ENCODE data around the gene PRR35. TPM values are rescaled to one million over a fixed set of nuclear protein-coding genes. Genes with fewer than 3 reads are reported as not detected.

The PRR35 gene
- total RNA-seq, 4 donors from 2014 or later = not detected

DNA sequence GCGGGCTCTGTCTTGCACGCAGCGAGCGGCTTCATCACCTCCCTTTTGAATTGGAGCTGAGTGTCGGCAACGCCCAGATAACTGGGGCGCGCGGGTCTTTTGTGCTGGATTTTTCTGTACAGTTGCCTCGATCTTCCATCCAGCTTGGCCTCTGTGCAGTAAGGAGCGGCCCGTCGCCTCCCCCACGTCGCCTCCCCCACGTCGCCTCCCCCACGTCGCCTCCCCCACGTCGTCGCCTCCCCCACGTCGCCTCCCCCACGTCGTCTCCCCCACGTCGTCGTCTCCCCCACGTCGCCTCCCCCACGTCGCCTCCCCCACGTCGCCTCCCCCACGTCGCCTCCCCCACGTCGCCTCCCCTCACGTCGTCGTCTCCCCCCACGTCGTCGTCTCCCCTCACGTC is 15.7 kb upstream of the PRR35 start:
- in situ Hi-C loops (cut with MboI; ENCODE audit: low sequenced_read_pairs in 4 of 4) = no loop called here
- H3K36me3 ChIP-seq = peaks cover 0 to 20% of the 10 kb centered on the region in 2 donors

DNA sequence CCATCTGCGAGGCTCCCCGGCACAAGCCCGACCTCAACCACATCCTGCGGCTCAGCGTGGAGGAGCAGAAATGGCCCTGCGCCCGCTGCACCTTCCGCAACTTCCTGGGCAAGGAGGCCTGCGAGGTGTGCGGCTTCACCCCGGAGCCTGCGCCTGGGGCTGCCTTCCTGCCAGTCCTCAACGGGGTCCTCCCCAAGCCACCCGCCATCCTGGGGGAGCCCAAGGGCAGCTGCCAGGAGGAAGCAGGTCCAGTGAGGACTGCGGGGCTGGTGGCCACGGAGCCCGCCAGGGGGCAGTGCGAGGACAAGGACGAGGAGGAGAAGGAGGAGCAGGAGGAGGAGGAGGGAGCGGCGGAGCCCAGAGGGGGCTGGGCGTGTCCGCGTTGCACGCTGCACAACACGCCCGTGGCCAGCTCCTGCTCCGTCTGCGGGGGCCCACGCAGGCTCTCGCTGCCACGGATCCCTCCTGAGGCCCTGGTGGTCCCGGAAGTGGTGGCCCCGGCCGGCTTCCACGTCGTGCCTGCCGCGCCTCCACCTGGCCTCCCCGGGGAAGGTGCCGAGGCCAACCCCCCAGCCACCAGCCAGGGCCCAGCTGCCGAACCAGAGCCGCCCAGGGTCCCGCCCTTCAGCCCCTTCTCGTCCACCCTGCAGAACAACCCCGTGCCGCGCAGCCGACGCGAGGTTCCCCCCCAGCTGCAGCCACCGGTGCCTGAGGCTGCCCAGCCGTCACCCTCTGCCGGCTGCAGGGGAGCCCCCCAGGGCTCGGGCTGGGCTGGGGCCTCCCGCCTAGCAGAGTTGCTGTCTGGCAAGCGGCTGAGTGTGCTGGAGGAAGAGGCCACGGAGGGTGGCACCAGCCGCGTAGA is 13.1 kb upstream of the PRR35 start:
- intact Hi-C loops (cut with DNase I; ENCODE audit: low total_unique reads) = no loop called here
- DNase-seq (peak in 1 of 2 donors; percentile 59), ATAC-seq (peak in 1 of 2 donors; percentile 73)
- TF ChIP-seq POLR2A (IDR thresholded peaks at IDR 0.05) = no peak
- TF ChIP-seq, protein P1, sequence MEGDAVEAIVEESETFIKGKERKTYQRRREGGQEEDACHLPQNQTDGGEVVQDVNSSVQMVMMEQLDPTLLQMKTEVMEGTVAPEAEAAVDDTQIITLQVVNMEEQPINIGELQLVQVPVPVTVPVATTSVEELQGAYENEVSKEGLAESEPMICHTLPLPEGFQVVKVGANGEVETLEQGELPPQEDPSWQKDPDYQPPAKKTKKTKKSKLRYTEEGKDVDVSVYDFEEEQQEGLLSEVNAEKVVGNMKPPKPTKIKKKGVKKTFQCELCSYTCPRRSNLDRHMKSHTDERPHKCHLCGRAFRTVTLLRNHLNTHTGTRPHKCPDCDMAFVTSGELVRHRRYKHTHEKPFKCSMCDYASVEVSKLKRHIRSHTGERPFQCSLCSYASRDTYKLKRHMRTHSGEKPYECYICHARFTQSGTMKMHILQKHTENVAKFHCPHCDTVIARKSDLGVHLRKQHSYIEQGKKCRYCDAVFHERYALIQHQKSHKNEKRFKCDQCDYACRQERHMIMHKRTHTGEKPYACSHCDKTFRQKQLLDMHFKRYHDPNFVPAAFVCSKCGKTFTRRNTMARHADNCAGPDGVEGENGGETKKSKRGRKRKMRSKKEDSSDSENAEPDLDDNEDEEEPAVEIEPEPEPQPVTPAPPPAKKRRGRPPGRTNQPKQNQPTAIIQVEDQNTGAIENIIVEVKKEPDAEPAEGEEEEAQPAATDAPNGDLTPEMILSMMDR (IDR thresholded peaks at IDR 0.05 in 4 of 5, conservative IDR thresholded peaks at IDR 0.05 in 1 of 5) = peak in 4 of 5 experiments; percentile 42 to 63 (median 54)
- Histone ChIP-seq H3K27ac (no peak overlapping the region), H3K27me3 (no peaks in the 10 kb centered on the region), H3K4me3 (no peak overlapping the region), H3K36me3 (peaks cover 0 to 26% of the 10 kb centered on the region in 2 donors), H3K9me3 (no peaks in the 10 kb centered on the region), H3K4me1 (no peaks in the 10 kb centered on the region)
- in situ Hi-C loops (cut with MboI; ENCODE audit: low sequenced_read_pairs in 4 of 4) = no loop called here

More for the DNA sequence above, 15.7 kb upstream of the PRR35 start:
- intact Hi-C loops (cut with DNase I; ENCODE audit: low total_unique reads) = no loop called here
- DNase-seq = no peak
- Histone ChIP-seq H3K4me1 (peaks cover 0 to 6% of the 10 kb centered on the region in 2 donors), H3K9me3 (no peaks in the 10 kb centered on the region), H3K27me3 (no peaks in the 10 kb centered on the region), H3K27ac (no peak overlapping the region), H3K4me3 (no peak overlapping the region)
- ATAC-seq = no peak
- TF ChIP-seq, protein P1 (IDR thresholded peaks at IDR 0.05 in 4 of 5, conservative IDR thresholded peaks at IDR 0.05 in 1 of 5) = no peak
- TF ChIP-seq POLR2A (IDR thresholded peaks at IDR 0.05) = no peak

DNA sequence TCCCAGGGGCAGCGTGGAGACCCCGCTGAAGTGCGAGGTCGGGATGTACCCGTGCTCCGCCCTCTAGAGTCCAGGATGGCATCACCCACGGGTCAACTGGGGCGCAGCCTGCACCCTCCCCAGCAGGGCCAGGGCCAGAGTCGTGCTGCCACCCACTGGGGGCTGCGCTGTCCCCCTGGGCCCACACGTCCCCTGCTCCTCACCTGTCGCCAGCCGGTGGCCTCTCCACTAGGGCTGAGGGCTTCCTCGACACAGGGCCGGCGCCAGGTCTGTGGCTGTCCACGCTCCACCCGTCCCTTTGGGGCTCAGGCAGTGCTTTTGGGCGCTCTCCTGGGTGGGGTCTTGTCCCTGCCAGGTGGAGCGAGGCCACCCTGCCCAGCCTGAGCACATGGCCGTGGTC is 11.6 kb upstream of the PRR35 start:
- intact Hi-C loops (cut with DNase I; ENCODE audit: low total_unique reads) = no loop called here
- ATAC-seq (no peak), DNase-seq (no peak)
- Histone ChIP-seq H3K4me1 (no peaks in the 10 kb centered on the region), H3K27ac (no peak overlapping the region), H3K36me3 (peaks cover 0 to 31% of the 10 kb centered on the region in 2 donors), H3K27me3 (no peaks in the 10 kb centered on the region), H3K4me3 (no peak overlapping the region), H3K9me3 (no peaks in the 10 kb centered on the region)
- TF ChIP-seq, protein P1 (IDR thresholded peaks at IDR 0.05 in 4 of 5, conservative IDR thresholded peaks at IDR 0.05 in 1 of 5) = no peak
- no peak for TF ChIP-seq POLR2A (IDR thresholded peaks at IDR 0.05)
- in situ Hi-C loops (cut with MboI; ENCODE audit: low sequenced_read_pairs in 4 of 4) = no loop called here

DNA sequence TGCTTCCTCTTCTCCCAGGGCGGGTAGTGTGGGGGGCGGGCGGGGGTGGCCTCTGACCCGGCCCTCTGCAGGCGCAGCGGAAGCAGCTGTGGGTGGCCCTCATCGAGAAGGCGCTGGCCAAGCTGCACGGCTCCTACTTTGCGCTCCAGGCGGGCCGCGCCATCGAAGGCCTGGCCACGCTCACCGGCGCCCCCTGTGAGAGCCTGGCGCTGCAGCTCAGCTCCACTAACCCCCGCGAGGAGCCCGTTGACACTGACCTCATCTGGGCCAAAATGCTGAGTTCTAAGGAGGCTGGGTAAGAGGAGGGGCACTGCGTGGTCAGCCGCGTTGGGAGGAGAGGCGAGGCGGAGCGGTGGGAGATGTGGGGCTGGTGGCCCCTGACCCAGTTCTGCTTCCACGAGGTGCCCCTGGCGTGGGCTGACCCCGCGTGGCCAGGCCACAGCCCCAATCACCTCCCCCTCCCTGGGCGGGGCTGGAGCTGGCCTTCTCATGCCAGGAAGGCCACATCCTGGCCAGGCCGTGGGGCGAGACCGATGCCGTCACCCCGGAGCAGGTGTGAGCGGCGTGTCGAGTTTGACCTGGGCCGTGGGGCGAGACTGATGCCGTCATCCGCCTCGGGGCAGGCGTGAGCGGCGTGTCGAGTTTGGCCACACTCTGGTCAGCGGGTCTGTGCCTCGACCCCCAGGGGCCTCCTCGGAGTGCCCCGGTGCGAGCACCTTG is 10.5 kb upstream of the PRR35 start:
- in situ Hi-C loops (cut with MboI; ENCODE audit: low sequenced_read_pairs in 4 of 4) = no loop called here
- Histone ChIP-seq H3K4me1 (no peaks in the 10 kb centered on the region), H3K27me3 (no peaks in the 10 kb centered on the region), H3K4me3 (no peak overlapping the region), H3K27ac (no peak overlapping the region), H3K9me3 (no peaks in the 10 kb centered on the region), H3K36me3 (peaks cover 0 to 37% of the 10 kb centered on the region in 2 donors)
- ATAC-seq (no peak), DNase-seq (no peak)
- intact Hi-C loops (cut with DNase I; ENCODE audit: low total_unique reads) = no loop called here
- TF ChIP-seq, protein P1 (IDR thresholded peaks at IDR 0.05 in 4 of 5, conservative IDR thresholded peaks at IDR 0.05 in 1 of 5) = no peak
- no peak for TF ChIP-seq POLR2A (IDR thresholded peaks at IDR 0.05)

Measured in gastrocnemius medialis (tissue), 4 donors.